ENCODE measurements around the gene UNC93B1.

GRCh38 chr11:68022531-68022930, 18.6 kb upstream of the UNC93B1 start:
- TF ChIP-seq REST (IDR thresholded peaks at IDR 0.05; ENCODE audit: low read depth) (no peak), TAF1 (IDR thresholded peaks at IDR 0.05; ENCODE audit: low read depth) (no peak), MAX (IDR thresholded peaks at IDR 0.05) (no peak), TEAD4 (IDR thresholded peaks at IDR 0.05) (no peak), EP300 (IDR thresholded peaks at IDR 0.05; ENCODE audit: borderline replicate concordance) (no peak), RAD21 (IDR thresholded peaks at IDR 0.05; ENCODE audit: low read depth) (no peak), TCF12 (IDR thresholded peaks at IDR 0.05; ENCODE audit: low read depth) (no peak)

Data from Ishikawa (cell line).